Lung (tissue), 16 donors: ENCODE results near the gene SPRR2F. TPM values are rescaled to one million over a fixed set of nuclear protein-coding genes. Genes with fewer than 3 reads are reported as not detected.

Experiments used
- ATAC-seq: fragments of 200-7000 bp; cut with Tn5 transposase; one replicate; pipeline ENCODE4 v1.9.1; 2020; ENCODE audit warnings: moderate number of reproducible peaks; ENCODE audit not compliant: insufficient read depth, low FRiP score
- DNase-seq, 3 donors: peaks; one replicate each; pipeline ENCODE4 v3.0.0-alpha.2; 2013 to 2017
- H3K27ac ChIP-seq, 2 donors: one replicate each; pipeline ENCODE4 v1.5.1; 2013; ENCODE audit warnings: mild to moderate bottlenecking in 2 of 2, moderate library complexity in 2 of 2, control low read depth in 1 of 2, inconsistent platforms in 1 of 2, low read depth in 1 of 2, low read length in 1 of 2
- H3K27me3 ChIP-seq, 3 donors: one replicate each; pipeline ENCODE4 v1.5.1; 2013; ENCODE audit warnings: low read length in 2 of 3; ENCODE audit not compliant: control insufficient read depth in 3 of 3, insufficient read depth in 3 of 3
- H3K36me3 ChIP-seq, 4 donors: one replicate each; pipeline ENCODE4 v1.5.1; 2013; ENCODE audit warnings: low read length in 4 of 4, mild to moderate bottlenecking in 1 of 4, moderate library complexity in 1 of 4; ENCODE audit not compliant: control insufficient read depth in 4 of 4, insufficient read depth in 4 of 4
- H3K4me1 ChIP-seq, 5 donors: one replicate each; pipeline ENCODE4 v1.5.1; 2013; ENCODE audit warnings: low read length in 5 of 5, mild to moderate bottlenecking in 2 of 5, moderate library complexity in 1 of 5; ENCODE audit not compliant: control insufficient read depth in 5 of 5, insufficient read depth in 5 of 5
- H3K4me3 ChIP-seq: one replicate; pipeline ENCODE4 v1.5.1; 2013; ENCODE audit warnings: mild to moderate bottlenecking, control low read depth, moderate library complexity
- H3K9ac ChIP-seq, 2 donors: one replicate each; pipeline ENCODE4 v1.5.1; 2013; ENCODE audit warnings: low read length in 2 of 2, control low read depth in 1 of 2; ENCODE audit not compliant: insufficient read depth in 1 of 2
- H3K9me3 ChIP-seq, 4 donors: one replicate each; pipeline ENCODE4 v1.5.1; 2013; ENCODE audit warnings: low read length in 3 of 4, mild to moderate bottlenecking in 1 of 4, moderate library complexity in 1 of 4; ENCODE audit not compliant: control insufficient read depth in 4 of 4, insufficient read depth in 3 of 4
- CTCF ChIP-seq: IDR thresholded peaks from 2 replicates; pipeline ENCODE4 v1.5.1; 2012; ENCODE audit warnings: mild to moderate bottlenecking; ENCODE audit errors: control extremely low read depth, extremely low read depth
- WGBS, 2 donors: extraction: QIAGEN DNeasy Blood & Tissue Kit; methylation state at CpG; one replicate each; pipeline ENCODE4 v1.1.7; 2013; 5-methylcytosine and 5-hydroxymethylcytosine counted together
- long read RNA-seq, 5 donors: transcript quantifications; one replicate each; lab custom pipeline, GENCODE V29; 2026
- polyA plus RNA-seq, 2 donors: library from polyadenylated mRNA; stranded (reverse); fragments of 200-250 nt; gene quantifications; one replicate each; pipeline ENCODE4 v1.2.1, GENCODE V29; 2013
- total RNA-seq, 2 donors: library from RNA; depleted of rRNA in 1 of 2; stranded (reverse); fragments of >200 nt in 1 of 2; gene quantifications; one replicate each; pipeline ENCODE4 v1.2.1, GENCODE V29; 2014 to 2021
- donor health status: control.
- donor health status: control.
- donor health status: Bipolar disorder and iron deficiency.
- donor health status: healthy.
- donor health status: DM: yes; HTN: yes; CAD: no.

The SPRR2F gene
- total RNA-seq = not detected
- polyA plus RNA-seq = under 1 TPM in 1 of 2 donors, not detected in 1; 0.73 TPM
- long read RNA-seq, donor 1 = 0 reads
- long read RNA-seq, donor 2 = 0 reads
- long read RNA-seq, donor 3 = 0 reads
- long read RNA-seq, donor 4 = 0 reads
- long read RNA-seq, donor 5 = 0 reads

- H3K9ac ChIP-seq = no peak within 1 kb of the TSS
- no peak within 1 kb of the TSS for H3K27ac ChIP-seq
- WGBS, 2 donors = 78 to 87% methylated on average over 3 of the region's 3 CpGs
- no peaks in the 10 kb centered on the region for H3K36me3 ChIP-seq
- DNase-seq (no peak), ATAC-seq (no peak)
- H3K27me3 ChIP-seq = no peaks in the 10 kb centered on the region
- H3K4me1 ChIP-seq = no peaks in the 10 kb centered on the region
- no peak within 1 kb of the TSS for H3K4me3 ChIP-seq
- TF ChIP-seq CTCF = no peak
- no peaks in the 10 kb centered on the region for H3K9me3 ChIP-seq
Observed at GRCh38 chr1:153113416-153113815, at the start of gene SPRR2F. SPRR2F (minus strand) TSS chr1:153113516; CDS start chr1:153112733, 783 bp downstream.

- Histone ChIP-seq H3K27ac (no peak overlapping the region), H3K9ac (no peak overlapping the region), H3K4me1 (no peaks in the 10 kb centered on the region), H3K4me3 (no peak overlapping the region), H3K9me3 (peaks cover 0 to 6% (median 0%) of the 10 kb centered on the region in 4 donors), H3K27me3 (no peaks in the 10 kb centered on the region), H3K36me3 (no peaks in the 10 kb centered on the region)
- no peak for TF ChIP-seq CTCF
- WGBS, 2 donors = 92 to 93% methylated on average over 2 of the region's 2 CpGs
- no peak for DNase-seq
- no peak for ATAC-seq
Observed at GRCh38 chr1:153155541-153155940, 42.2 kb upstream of the SPRR2F start.

GRCh38 chr1:153152481-153152880, 39.2 kb upstream of the SPRR2F start:
- ATAC-seq (no peak), DNase-seq (no peak)
- Histone ChIP-seq H3K9me3 (no peaks in the 10 kb centered on the region), H3K4me1 (no peaks in the 10 kb centered on the region), H3K4me3 (no peak overlapping the region), H3K9ac (no peak overlapping the region), H3K27me3 (no peaks in the 10 kb centered on the region), H3K27ac (no peak overlapping the region), H3K36me3 (no peaks in the 10 kb centered on the region)
- WGBS, 2 donors = 79 to 85% methylated on average over 3 of the region's 3 CpGs
- TF ChIP-seq CTCF = no peak

GRCh38 chr1:153150846-153151245, 37.5 kb upstream of the SPRR2F start, which contains the start of gene SPRR2G:
SPRR2G (minus strand) TSS chr1:153150890; CDS start chr1:153150110, 780 bp downstream.
- no peak for TF ChIP-seq CTCF

More at GRCh38 chr1:153150846-153151245, 37.5 kb upstream of the SPRR2F start, which contains the start of gene SPRR2G:
- Histone ChIP-seq H3K4me1 (no peaks in the 10 kb centered on the region), H3K9me3 (no peaks in the 10 kb centered on the region), H3K36me3 (no peaks in the 10 kb centered on the region), H3K4me3 (no peak within 1 kb of the TSS), H3K27me3 (no peaks in the 10 kb centered on the region), H3K27ac (no peak within 1 kb of the TSS), H3K9ac (no peak within 1 kb of the TSS)
- 55 to 86% methylated on average over 1 of the region's 1 CpG for WGBS, 2 donors
- ATAC-seq (no peak), DNase-seq (no peak)
